Measurements from ENCODE around the gene ZBTB20.

The ZBTB20 gene

GRCh38 chr3:114892880-114893279, 254.2 kb downstream of the ZBTB20 start:
- H3K4me3 ChIP-seq (ENCODE audit: low read depth, low read length) = no peak overlapping the region
- no peak for DNase-seq (ENCODE audit: low read depth, low spot score)
- ChIA-PET CTCF (interaction anchor here (0.6 kb wide), 1 partner anchor 15 kb away, joined by 3 read pairs; no protein-coding TSS in a partner anchor), POLR2A (no interaction called here)
- TF ChIP-seq CTCF (IDR thresholded peaks at IDR 0.05; ENCODE audit: insufficient read depth, low read length, missing control alignments) = no peak

GRCh38 chr3:114892131-114892879, 254.8 kb downstream of the ZBTB20 start:
- no peak for DNase-seq (ENCODE audit: low read depth, low spot score)
- ChIA-PET POLR2A (no interaction called here), CTCF (interaction anchor here (0.6 to 0.7 kb wide), 2 partner anchors 15 to 177 kb away, joined by 3 read pairs; no protein-coding TSS in a partner anchor)
- no peak for TF ChIP-seq CTCF (IDR thresholded peaks at IDR 0.05; ENCODE audit: insufficient read depth, low read length, missing control alignments)
- no peak overlapping the region for H3K4me3 ChIP-seq (ENCODE audit: low read depth, low read length)

GRCh38 chr3:114887806-114888205, 259.3 kb downstream of the ZBTB20 start:
- no peak overlapping the region for H3K4me3 ChIP-seq (ENCODE audit: low read depth, low read length)
- ChIA-PET CTCF (no interaction called here), POLR2A (no interaction called here)
- DNase-seq (ENCODE audit: low read depth, low spot score) = no peak
- no peak for TF ChIP-seq CTCF (IDR thresholded peaks at IDR 0.05; ENCODE audit: insufficient read depth, low read length, missing control alignments)

GRCh38 chr3:114886905-114887304, 260.2 kb downstream of the ZBTB20 start:
- ChIA-PET CTCF (no interaction called here), POLR2A (no interaction called here)
- H3K4me3 ChIP-seq (ENCODE audit: low read depth, low read length) = no peak overlapping the region
- TF ChIP-seq CTCF (IDR thresholded peaks at IDR 0.05; ENCODE audit: insufficient read depth, low read length, missing control alignments) = no peak
- no peak for DNase-seq (ENCODE audit: low read depth, low spot score)

- TF ChIP-seq CTCF (IDR thresholded peaks at IDR 0.05; ENCODE audit: insufficient read depth, low read length, missing control alignments) = no peak
Measured at GRCh38 chr3:114884213-114884923, 262.7 kb downstream of the ZBTB20 start.

GRCh38 chr3:114880078-114880477, 267.0 kb downstream of the ZBTB20 start:
- no peak for TF ChIP-seq CTCF (IDR thresholded peaks at IDR 0.05; ENCODE audit: insufficient read depth, low read length, missing control alignments)
- H3K4me3 ChIP-seq (ENCODE audit: low read depth, low read length) = no peak overlapping the region
- CTCF ChIA-PET = no interaction called here
- no peak for DNase-seq (ENCODE audit: low read depth, low spot score)
- POLR2A ChIA-PET = no interaction called here

More at GRCh38 chr3:114884213-114884923, 262.7 kb downstream of the ZBTB20 start:
- CTCF ChIA-PET = no interaction called here
- POLR2A ChIA-PET = no interaction called here
- no peak overlapping the region for H3K4me3 ChIP-seq (ENCODE audit: low read depth, low read length)
- DNase-seq (ENCODE audit: low read depth, low spot score) = no peak

Measured in AG04449 (cell line).